CD4-positive, alpha-beta T cell treated with Interleukin-2 at 100 ng/mL for 4 hours (primary cell): ENCODE measurements around the gene TPRG1.
A peak's percentile ranks its signal among the peaks of the same experiment; 100 is the strongest.

ENCODE experiments used
- DNase-seq: peaks from one replicate; pipeline ENCODE4 v3.0.0-alpha.2; 2020; ENCODE audit warnings: low spot score

TPRG1 gene

DNA sequence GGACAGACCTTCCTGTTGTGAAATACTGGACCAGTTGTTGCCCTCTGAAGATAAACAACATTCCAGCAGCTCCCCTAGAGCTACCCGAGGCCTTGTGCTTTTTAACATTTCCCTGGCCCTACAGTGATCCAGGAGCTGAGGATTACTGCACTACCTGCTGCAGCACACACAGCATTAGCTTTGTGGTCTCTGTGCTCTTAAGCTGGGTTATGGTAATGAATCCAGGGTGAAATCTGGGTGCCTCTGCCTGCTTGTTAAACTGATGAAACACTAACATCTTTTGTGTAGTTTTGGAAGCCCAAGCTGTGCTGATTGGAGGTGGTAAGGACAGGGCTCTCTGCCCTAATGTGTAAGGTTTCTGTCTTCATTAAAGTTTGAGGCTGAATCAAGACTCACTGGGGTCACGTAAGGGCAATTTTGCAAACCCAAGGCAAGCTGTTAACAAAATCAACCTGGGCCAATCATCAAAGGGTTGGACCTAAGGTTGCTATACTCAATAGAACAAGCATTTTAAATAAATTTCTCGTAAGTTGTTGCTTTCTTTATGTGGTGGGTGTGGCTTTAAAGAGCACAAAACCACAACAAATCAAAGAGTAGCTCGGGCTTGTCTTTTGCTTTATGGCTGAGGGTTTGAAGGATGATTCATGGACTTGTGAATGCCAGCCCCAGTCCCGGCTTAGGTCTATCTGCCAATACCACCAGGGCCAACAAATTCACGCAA lies 183.9 kb downstream of the TPRG1 start:
- peak; percentile 78 for DNase-seq

DNA sequence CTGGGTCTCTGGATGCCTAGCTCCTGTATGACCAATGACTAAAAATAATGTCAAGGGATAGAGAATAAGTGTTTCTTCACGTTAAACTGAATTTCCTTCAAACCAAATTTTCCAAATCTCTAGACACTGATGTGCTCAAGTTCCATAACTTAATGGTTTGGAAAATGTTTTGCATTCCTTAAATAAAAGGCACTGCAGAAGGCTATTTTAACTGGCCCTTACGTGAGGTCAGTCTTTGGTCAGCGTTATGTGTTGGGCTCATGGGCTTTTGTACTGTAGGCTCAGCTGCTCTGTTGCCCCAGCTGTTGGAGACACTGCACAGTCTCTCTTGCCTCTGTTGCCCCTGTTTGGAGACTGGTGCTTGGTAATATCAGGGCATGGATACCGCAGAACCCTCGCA lies 188.5 kb downstream of the TPRG1 start:
- no peak for DNase-seq

DNA sequence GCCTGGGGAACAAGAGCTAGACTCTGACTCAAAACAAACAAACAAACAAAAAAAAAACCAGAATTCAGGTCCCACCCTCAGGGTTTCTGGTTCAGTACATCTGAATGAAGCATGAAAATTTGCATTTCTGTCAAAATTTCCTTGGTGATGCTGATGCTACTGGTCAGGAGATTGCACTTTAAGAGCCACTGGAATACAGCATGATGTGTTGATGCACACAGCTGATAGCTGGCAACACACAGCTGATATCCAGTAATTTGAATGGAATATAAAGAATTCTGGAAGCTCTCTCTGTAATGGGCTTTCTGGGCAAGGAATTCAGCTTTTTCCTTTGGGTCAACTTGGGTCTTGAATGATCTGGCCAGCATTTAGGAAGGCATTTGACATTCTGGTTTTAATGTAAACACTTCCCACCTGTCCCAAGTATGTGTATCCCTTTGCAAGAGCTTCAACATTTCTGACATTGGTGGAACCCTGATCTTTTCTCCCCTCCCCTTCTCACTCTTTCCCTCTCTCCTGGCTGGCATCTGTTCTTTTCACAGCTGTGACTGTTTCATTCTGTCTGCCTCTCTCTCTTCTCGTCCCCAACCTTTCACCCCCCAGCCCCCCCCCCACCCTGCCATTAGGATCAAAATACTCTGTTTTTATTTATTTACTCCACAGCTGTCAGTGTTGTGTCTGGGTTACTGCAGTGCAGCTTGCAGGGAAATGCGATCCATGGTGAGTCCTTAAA lies 189.5 kb downstream of the TPRG1 start:
- DNase-seq, result no peak

DNA sequence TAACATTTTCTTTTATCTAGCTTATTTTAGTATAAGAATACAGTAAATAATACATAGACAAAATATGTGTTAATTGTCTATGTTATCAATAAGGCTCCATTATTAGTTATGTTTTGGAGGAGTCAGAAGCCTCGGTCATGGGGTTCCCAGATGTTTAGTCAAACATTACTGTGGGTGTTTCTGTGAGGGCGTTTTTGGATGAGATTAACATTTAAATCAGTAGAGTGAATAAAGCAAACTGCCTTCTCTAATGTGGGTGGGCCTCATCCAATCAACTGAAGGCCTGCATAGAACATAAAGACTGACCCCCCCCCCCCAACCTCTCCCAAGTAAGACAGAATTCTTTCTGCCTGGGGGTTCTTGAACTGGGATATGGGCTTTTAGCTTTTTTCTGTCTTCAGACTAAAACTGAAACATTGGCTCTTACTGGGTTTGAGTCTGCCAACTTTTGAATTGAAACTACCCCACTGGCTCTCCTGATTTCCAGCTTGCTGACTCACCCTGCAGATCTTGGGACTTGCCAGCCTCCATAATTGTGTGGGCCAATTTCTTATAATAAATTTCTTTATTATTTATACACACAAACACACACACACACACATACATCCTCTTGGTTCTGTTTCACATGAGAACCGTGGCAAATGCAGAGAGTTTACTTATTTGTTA lies 192.0 kb downstream of the TPRG1 start:
- no peak for DNase-seq

DNA sequence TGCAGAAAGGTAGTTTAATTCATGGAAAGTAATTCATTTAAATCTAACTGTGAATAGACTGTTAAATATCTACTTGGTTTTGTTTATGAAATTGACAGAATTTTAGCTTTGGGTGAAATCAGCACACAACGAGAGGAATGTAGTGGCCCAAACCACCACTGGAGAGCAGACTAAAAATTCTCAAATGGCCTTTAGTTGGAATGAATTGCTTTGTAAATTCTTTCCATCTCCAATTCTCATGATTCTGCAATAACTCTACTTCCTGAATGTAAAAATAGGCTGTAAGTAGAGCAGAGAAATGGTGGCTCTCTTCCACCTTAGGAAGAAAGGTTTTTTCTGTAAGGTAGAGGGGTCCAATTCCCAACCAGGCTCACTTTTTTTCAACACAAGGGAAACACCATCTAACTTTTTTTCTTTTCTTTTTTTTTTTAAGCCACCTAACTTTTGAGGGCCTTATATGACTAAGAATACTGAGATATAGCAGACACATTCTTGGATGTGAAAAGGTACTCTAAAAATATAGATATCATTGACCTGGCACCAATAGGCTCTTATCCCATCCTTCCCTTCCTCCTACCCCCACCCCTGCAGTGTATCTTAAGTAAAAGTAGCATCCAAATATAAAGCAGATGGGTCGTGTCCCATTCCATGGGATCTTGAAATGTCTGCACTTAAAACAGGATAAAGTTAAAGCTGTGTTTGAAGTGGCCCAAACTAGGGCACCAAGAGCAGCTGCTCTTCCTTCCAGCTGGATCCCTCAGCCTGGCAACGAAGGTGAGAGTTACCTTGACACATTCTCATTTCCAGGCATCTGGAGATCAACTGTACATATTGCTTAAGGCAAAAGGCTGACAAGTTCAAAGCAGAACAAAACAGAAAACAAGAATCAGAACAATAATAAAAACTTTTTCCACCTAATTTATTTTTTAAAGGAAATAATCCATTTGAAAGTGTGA lies 194.1 kb downstream of the TPRG1 start:
- DNase-seq, result no peak

DNA sequence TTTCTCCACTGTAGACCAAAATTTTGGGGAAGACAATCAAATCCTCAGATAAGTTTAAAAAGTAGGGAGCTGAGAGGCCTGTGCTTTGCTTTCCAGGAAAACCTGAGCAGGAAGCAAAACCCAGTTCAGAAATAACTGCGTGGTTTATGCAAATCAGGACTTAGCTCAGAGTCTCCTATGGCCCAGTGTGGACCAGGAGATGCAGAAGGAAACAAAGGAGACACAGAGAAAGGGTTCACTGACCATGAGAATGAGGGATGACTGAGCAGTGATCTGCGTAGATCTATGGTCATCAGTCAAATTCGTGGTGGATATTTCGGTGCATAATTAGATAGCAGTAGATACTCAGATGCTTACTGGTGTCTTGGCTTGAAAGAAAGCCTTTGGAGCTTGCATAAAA lies 196.6 kb downstream of the TPRG1 start:
- no peak for DNase-seq

DNA sequence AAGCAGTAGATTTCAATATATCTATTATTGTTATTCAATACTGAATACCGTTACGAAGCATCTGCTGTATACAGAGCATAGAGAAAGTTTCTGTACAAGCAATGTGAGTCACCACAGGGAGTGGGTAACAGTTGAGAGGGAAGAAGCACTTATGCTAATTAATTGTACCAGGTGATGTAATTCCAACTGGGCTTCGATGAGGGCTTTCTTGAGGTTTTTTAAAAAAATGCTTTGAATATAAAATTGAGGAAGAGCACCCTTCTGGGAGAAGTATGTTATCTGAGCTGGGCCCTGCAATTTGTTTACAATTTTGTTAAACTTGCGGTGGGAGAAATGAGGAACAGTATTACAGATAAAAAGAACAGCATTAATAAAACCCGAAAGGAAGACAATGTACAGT lies 197.9 kb downstream of the TPRG1 start:
- no peak for DNase-seq

DNA sequence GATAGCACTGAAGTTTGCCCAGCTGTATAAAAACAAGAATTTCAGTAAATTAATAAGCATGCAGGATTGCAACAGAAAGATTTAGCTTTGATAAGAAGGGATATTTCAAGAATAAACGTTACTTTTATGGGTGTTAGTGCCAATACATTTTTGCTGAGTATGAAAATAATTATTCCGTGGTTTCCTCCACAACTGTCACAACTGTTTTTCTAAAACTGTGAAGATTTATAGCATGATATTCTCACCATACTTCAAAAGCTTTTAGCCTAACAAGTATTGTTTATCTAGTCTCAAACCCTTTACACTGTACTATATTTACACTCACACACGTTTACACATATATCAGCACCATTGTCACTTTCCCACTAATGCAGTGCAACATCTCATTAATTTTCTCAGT lies 200.5 kb downstream of the TPRG1 start:
- DNase-seq, result no peak
